SU-DHL-6 (cell line): ENCODE results near the gene TMEM250.

Source experiments
- H2AFZ ChIP-seq: fragments of 200-600 bp; sonication (generic); 2 replicates; pipeline ENCODE4 v1.6.1; 2014; ENCODE audit warnings: low read depth, mild to moderate bottlenecking, moderate library complexity, mixed read lengths, antibody characterized with exemption, low read length; ENCODE audit not compliant: severe bottlenecking
- H3F3A ChIP-seq: fragments of 200-600 bp; shearing (Covaris generic); 2 replicates; pipeline ENCODE4 v1.6.0; 2016; ENCODE audit warnings: antibody characterized with exemption, mild to moderate bottlenecking; ENCODE audit not compliant: insufficient read depth
- H3K27ac ChIP-seq: fragments of 200-600 bp; sonication (generic); 2 replicates; pipeline ENCODE4 v1.5.1; 2016; ENCODE audit warnings: low read depth, mild to moderate bottlenecking, low read length, moderate library complexity, mixed read lengths
- H3K27me3 ChIP-seq: fragments of 200-600 bp; sonication (generic), shearing (Covaris generic); 2 replicates; pipeline ENCODE4 v1.6.0; 2014; ENCODE audit warnings: mild to moderate bottlenecking, low read length
- H3K36me3 ChIP-seq: fragments of 200-600 bp; sonication (generic); 2 replicates; pipeline ENCODE4 v1.6.1; 2014; ENCODE audit warnings: mild to moderate bottlenecking, low read length, mixed read lengths
- H3K4me2 ChIP-seq: fragments of 300-600, 200-600 bp; shearing (Covaris generic), sonication (generic); 2 replicates; pipeline ENCODE4 v1.6.0; 2014; ENCODE audit warnings: low read length, low read depth, mild to moderate bottlenecking; ENCODE audit not compliant: poor library complexity, severe bottlenecking
- H3K4me3 ChIP-seq: fragments of 200-600 bp; sonication (generic); 2 replicates; pipeline ENCODE4 v1.5.1; 2014; ENCODE audit warnings: antibody characterized with exemption, low read length, mild to moderate bottlenecking, mixed read lengths; ENCODE audit not compliant: insufficient read depth, poor library complexity, severe bottlenecking
- H3K79me2 ChIP-seq: fragments of 200-600 bp; sonication (generic); 2 replicates; pipeline ENCODE4 v1.6.1; 2014; ENCODE audit warnings: mild to moderate bottlenecking, low read length, moderate library complexity; ENCODE audit not compliant: insufficient read depth
- H3K9ac ChIP-seq: fragments of 200-600 bp; sonication (generic); 2 replicates; pipeline ENCODE4 v1.7.0; 2014; ENCODE audit warnings: mild to moderate bottlenecking, low read length
- H3K9me2 ChIP-seq: fragments of 200-600 bp; sonication (generic); replicated peaks from 2 replicates; pipeline ENCODE4 v1.6.1; 2014; ENCODE audit warnings: low read length; ENCODE audit not compliant: insufficient read depth
- H3K9me3 ChIP-seq: fragments of 200-600 bp; sonication (generic); 2 replicates; pipeline ENCODE4 v1.6.1; 2014; ENCODE audit warnings: low read length, mixed read lengths; ENCODE audit not compliant: insufficient read depth
- H4K20me1 ChIP-seq: fragments of 200-600 bp; sonication (generic); 2 replicates; pipeline ENCODE4 v1.6.1; 2014; ENCODE audit warnings: low read depth, mild to moderate bottlenecking, antibody characterized with exemption, low read length, moderate library complexity, mixed read lengths
- EZH2phosphoT487 ChIP-seq: fragments of 200-600 bp; sonication (generic), shearing (Covaris generic); conservative IDR thresholded peaks from 2 replicates; pipeline ENCODE4 v1.6.1; 2018; ENCODE audit warnings: mild to moderate bottlenecking, antibody characterized with exemption, low read length, moderate library complexity, mixed read lengths
- TF ChIP-seq, protein P1 (sequence below): fragments of 200-600 bp; sonication (generic); IDR thresholded peaks from one replicate; pipeline ENCODE4 v1.5.1; 2017; ENCODE audit warnings: antibody characterized with exemption, mild to moderate bottlenecking, low read length, moderate library complexity; ENCODE audit not compliant: insufficient read depth, poor library complexity, severe bottlenecking

TMEM250 gene, protein sequence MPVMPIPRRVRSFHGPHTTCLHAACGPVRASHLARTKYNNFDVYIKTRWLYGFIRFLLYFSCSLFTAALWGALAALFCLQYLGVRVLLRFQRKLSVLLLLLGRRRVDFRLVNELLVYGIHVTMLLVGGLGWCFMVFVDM

GRCh38 chr9:136118320-136119060 lies at the start of gene TMEM250:
Gene TMEM250 (minus strand): TSS chr9:136118875. CDS start chr9:136116900, 1,975 bp downstream.
- TF ChIP-seq, protein P1, sequence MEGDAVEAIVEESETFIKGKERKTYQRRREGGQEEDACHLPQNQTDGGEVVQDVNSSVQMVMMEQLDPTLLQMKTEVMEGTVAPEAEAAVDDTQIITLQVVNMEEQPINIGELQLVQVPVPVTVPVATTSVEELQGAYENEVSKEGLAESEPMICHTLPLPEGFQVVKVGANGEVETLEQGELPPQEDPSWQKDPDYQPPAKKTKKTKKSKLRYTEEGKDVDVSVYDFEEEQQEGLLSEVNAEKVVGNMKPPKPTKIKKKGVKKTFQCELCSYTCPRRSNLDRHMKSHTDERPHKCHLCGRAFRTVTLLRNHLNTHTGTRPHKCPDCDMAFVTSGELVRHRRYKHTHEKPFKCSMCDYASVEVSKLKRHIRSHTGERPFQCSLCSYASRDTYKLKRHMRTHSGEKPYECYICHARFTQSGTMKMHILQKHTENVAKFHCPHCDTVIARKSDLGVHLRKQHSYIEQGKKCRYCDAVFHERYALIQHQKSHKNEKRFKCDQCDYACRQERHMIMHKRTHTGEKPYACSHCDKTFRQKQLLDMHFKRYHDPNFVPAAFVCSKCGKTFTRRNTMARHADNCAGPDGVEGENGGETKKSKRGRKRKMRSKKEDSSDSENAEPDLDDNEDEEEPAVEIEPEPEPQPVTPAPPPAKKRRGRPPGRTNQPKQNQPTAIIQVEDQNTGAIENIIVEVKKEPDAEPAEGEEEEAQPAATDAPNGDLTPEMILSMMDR: no peak
- TF ChIP-seq EZH2phosphoT487: no peak
- H3K36me3 ChIP-seq: no peaks in the 10 kb centered on the region
- no peaks in the 10 kb centered on the region for H3K79me2 ChIP-seq
- no peaks in the 10 kb centered on the region for H3K9me2 ChIP-seq
- H3K9me3 ChIP-seq: no peaks in the 10 kb centered on the region
- H3K4me3 ChIP-seq: peak within 1 kb of the TSS; percentile 79
- H3K9ac ChIP-seq: peak within 1 kb of the TSS; percentile 95
- H3K27ac ChIP-seq: peak within 1 kb of the TSS; percentile 72
- peak within 1 kb of the TSS; percentile 55 for H3K4me2 ChIP-seq
- peak within 1 kb of the TSS; percentile 38 for H2AFZ ChIP-seq
- H4K20me1 ChIP-seq: no peaks in the 10 kb centered on the region
- H3F3A ChIP-seq: no peaks in the 10 kb centered on the region
- H3K27me3 ChIP-seq: no peaks in the 10 kb centered on the region

DNA sequence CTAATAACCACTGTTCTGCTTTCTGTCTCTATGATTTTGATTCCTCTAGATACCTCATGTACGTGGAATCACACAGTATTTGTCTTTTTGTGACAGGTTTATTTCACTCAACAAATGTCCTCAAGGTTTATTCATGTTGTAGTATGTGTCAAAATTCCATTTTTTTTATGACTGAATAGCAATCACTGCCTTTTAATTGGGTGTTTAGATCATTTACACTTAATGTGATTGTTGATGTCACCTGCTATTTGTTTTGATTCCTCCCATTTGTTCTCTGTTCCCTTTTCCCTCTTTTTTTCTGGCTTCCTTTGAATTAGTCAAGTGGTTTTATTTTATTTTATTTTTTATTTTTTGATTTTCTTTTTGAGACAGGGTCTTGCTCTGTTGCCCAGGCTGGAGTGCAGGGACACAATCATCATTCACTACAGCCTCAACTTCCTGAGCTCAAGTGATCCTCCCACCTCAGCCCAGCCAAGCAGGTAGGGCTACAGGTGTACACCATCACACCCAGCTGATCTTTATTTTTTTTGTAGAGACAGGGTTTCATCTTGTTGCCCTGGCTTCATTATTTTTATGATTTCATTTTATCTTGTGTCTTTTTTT lies 44.7 kb upstream of the TMEM250 start:
- H3K4me2 ChIP-seq: no peak overlapping the region
- no peak overlapping the region for H2AFZ ChIP-seq
- TF ChIP-seq EZH2phosphoT487: no peak
- TF ChIP-seq, protein P1: no peak
- no peak overlapping the region for H3K27ac ChIP-seq
- no peak overlapping the region for H3K9ac ChIP-seq
- H3K9me2 ChIP-seq: no peaks in the 10 kb centered on the region
- H4K20me1 ChIP-seq: no peaks in the 10 kb centered on the region
- no peak overlapping the region for H3K4me3 ChIP-seq
- H3K79me2 ChIP-seq: no peaks in the 10 kb centered on the region
- H3K36me3 ChIP-seq: no peaks in the 10 kb centered on the region
- H3F3A ChIP-seq: no peaks in the 10 kb centered on the region
- H3K27me3 ChIP-seq: no peaks in the 10 kb centered on the region
- no peaks in the 10 kb centered on the region for H3K9me3 ChIP-seq

- H3K27me3 ChIP-seq: no peaks in the 10 kb centered on the region
- no peak overlapping the region for H2AFZ ChIP-seq
- no peaks in the 10 kb centered on the region for H3K9me2 ChIP-seq
- H3K9me3 ChIP-seq: no peaks in the 10 kb centered on the region
- no peaks in the 10 kb centered on the region for H3F3A ChIP-seq
- H3K9ac ChIP-seq: no peak overlapping the region
- no peaks in the 10 kb centered on the region for H4K20me1 ChIP-seq
- H3K36me3 ChIP-seq: no peaks in the 10 kb centered on the region
- TF ChIP-seq EZH2phosphoT487: no peak
- TF ChIP-seq, protein P1: no peak
- H3K79me2 ChIP-seq: no peaks in the 10 kb centered on the region
- no peak overlapping the region for H3K4me2 ChIP-seq
- H3K27ac ChIP-seq: no peak overlapping the region
- H3K4me3 ChIP-seq: no peak overlapping the region
These were observed 42.4 kb upstream of the TMEM250 start for GRCh38 chr9:136160995-136161610.
